Measurements from ENCODE around the gene CCDC50.

DNA sequence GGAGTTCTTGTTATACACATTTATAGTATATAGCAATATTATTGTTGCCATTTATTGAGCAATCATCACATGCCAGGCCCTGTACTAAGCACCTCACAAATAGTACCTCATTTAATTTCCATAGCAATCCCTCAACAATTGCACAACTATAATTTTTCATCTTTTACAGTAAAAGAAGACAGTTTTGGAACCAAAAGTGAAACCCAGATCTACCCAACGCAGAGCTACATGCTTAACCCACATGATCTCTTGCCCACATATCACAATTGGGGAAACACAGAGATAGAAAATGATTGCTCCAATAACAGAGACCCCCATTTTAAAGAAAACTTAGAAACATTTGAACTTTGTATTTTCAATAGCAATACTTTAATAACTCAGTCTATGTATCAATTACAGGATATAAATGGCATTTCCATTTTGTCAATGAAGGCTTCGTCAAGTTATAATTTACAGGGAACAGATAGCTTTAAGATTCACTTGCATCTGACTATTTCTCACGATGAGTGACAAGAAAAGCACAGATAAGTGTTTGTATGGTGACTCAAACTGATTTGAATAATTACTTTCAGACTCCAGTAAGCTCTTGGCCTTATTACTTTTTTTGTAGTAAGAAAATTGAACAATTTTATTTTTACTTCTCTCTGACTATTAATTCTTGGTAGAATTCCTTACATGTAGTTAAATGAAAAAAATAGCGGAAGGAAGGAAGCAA is 38.7 kb upstream of the CCDC50 start:
- TF ChIP-seq, protein P1, sequence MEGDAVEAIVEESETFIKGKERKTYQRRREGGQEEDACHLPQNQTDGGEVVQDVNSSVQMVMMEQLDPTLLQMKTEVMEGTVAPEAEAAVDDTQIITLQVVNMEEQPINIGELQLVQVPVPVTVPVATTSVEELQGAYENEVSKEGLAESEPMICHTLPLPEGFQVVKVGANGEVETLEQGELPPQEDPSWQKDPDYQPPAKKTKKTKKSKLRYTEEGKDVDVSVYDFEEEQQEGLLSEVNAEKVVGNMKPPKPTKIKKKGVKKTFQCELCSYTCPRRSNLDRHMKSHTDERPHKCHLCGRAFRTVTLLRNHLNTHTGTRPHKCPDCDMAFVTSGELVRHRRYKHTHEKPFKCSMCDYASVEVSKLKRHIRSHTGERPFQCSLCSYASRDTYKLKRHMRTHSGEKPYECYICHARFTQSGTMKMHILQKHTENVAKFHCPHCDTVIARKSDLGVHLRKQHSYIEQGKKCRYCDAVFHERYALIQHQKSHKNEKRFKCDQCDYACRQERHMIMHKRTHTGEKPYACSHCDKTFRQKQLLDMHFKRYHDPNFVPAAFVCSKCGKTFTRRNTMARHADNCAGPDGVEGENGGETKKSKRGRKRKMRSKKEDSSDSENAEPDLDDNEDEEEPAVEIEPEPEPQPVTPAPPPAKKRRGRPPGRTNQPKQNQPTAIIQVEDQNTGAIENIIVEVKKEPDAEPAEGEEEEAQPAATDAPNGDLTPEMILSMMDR (IDR thresholded peaks at IDR 0.05; ENCODE audit: poor library complexity) = no peak
- TF ChIP-seq EZH2phosphoT487 (IDR thresholded peaks at IDR 0.05; ENCODE audit: low read depth, severe bottlenecking, unreplicated experiment) (no peak), EZH2 (IDR thresholded peaks at IDR 0.05; ENCODE audit: borderline replicate concordance) (no peak)

All from hepatocyte (in vitro differentiated cells).